Stomach (tissue), 4 donors: ENCODE data around the gene KSR2.

Experiments
- CTCF ChIP-seq, 7 experiments: fragments of 450-650 bp in 4 of 7; fragments of 200-600 bp in 3 of 7; sonication (generic) in 3 of 7; IDR thresholded peaks; one replicate each; pipeline ENCODE4 v1.5.1; 2016 to 2019; ENCODE audit warnings: antibody characterized with exemption in 7 of 7, control low read depth in 2 of 7, mild to moderate bottlenecking in 1 of 7
- EP300 ChIP-seq: sonication (generic); formaldehyde crosslinking; IDR thresholded peaks from one replicate; pipeline ENCODE4 v1.6.1; 2017; ENCODE audit warnings: antibody characterized with exemption
- POLR2A ChIP-seq, 4 donors: fragments of 450-650 bp; IDR thresholded peaks; one replicate each; pipeline ENCODE4 v1.6.1; 2016; ENCODE audit warnings: antibody characterized with exemption in 4 of 4, control low read depth in 2 of 4, mild to moderate bottlenecking in 1 of 4, moderate library complexity in 1 of 4

GRCh38 chr12:117986705-117987469 lies 18.1 kb upstream of the KSR2 start:
- TF ChIP-seq CTCF (IDR thresholded peaks at IDR 0.05) (no peak), POLR2A (IDR thresholded peaks at IDR 0.05) (no peak), EP300 (no peak)
